ENCODE data around the gene ELP1.
"Not testable (repeated sequence)": the region's sequence is repeated elsewhere in the genome, so short reads cannot be mapped to it uniquely, and the experiment has no call there.

Gene ELP1

DNA sequence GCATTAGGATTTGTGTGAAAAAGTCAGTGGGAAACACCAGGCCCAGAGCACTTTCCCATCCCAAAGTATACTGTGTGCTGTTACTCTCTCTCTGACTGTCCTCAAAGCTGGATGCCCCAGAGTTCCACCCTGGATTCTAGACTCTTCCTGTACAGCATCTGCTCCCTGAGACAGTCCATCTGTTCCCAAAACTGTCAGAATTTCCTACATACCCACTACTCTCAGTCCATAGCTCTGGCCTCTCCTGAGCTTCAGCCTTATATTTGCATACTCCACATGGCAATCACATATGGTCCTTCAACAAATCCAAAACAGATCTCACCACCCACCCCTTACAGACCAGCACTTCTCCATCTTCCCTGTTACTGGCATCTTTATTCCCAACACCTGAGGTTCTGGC, 9.5 kb downstream of the ELP1 start:
- DNase-seq (ENCODE audit: low read depth in 2 of 2): no peak

DNA sequence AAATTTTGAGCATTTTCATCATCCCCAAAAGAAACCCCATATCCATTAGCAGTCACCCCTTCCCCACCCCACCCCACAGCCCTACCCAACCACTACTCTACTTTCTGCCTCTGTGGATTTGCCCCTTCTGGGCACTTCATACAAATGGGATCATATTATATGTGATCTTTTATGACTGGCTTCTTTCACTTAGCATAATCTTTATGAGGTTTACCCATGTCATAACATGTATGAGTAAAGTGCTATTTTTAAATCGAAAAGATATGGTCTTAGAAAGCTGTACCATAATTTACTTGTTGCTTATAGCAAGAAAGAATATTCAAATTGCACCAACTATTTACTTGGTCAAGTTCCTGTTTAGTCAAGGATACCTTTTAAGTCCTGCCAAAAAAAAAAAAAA, 12.7 kb downstream of the ELP1 start:
- no peak for DNase-seq (ENCODE audit: low read depth in 2 of 2)

DNA sequence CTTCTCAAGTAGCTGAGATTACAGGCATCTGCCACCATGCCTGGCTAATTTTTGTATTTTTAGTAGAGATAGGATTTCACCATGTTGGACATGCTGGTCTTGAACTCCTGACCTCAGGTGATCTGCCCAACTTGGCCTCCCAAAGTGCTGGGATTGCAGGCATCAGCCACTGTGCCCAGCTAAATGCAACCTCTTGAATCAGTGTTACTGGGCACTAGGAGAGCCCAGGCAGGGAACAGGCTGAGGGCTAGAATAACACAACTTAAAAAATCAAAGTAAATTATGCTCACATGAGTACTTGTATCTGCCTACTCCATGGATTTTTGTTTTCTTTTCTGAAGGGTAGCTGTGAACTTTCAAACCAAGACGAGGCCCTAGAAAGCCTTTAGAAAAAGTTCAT, 13.5 kb downstream of the ELP1 start:
- DNase-seq (ENCODE audit: low read depth in 2 of 2): not testable (repeated sequence)

DNA sequence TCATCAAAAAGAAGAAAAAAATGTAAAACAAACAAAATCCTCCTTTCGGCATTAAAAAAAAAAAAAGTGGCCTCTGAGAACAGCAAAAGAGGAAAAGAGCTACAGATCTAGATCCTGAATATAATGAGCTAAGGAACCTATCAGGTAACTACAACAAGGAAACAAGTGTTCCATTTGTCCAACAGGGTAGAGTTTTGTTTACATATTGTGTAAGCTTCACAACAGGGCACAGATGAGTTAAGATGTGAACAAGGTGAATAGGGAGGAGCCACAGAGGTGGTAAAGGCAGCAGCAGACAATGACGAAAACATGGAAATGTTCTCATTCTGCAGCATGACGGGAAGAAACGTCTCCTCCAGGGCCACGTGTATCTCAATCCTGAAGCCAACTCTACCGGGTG, 14.4 kb downstream of the ELP1 start:
- DNase-seq (ENCODE audit: low read depth in 2 of 2): no peak

DNA sequence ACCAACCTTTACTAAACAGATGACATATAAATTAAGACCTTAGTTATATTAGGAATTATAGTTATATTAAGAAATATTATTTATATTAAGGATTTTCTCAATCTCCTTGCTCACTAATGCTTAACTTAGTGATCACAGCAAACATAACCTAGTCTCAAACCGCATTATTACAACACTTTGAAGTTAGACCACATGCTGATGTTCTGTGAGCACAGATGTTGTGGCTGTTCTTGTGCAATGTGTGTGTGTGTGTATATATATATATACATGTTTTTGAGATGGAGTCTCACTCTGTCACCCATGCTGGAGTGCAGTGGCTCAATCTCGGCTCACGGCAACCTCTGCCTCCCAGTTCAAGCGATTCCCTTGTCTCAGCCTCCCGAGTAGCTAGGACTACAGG, 20.5 kb downstream of the ELP1 start:
- no peak for DNase-seq (ENCODE audit: low read depth in 2 of 2)

DNA sequence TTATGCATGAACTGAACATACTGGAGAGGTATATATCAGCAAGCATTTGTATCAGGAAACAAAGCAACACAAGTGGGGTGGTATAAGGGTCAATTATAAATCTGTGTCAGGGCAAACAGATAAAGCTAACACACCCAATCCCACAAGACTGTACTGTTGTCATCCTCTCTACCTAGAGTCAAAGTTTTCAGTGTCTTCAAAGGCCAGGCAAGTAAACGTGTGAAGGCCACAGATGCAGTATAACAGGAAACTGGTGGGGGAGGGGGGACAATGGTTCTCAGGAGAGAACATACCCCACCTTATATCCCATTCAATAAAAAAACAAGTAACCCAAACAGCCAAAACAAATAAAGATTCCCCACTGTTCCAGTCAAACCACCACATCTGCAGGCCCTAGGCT, 22.1 kb downstream of the ELP1 start:
- no peak for DNase-seq (ENCODE audit: low read depth in 2 of 2)

DNA sequence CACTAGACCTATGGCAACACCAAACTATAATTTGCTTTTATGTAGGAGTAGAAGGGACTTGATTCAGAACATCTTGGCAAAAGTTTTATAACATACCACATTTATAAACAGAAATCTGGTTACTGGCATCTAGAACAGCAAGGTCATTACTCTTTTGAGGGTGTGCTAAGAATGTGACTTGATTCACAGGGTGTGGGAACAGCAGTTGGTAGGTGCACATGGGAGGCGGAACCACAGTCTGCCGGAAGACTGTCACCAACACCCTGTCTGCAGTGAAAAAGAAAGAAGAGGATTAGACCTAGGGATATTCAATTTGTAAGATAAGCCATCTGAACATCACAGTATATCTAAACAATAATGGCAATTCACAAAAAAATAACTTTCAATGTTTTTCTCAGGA, 23.0 kb downstream of the ELP1 start:
- no peak for DNase-seq (ENCODE audit: low read depth in 2 of 2)

DNA sequence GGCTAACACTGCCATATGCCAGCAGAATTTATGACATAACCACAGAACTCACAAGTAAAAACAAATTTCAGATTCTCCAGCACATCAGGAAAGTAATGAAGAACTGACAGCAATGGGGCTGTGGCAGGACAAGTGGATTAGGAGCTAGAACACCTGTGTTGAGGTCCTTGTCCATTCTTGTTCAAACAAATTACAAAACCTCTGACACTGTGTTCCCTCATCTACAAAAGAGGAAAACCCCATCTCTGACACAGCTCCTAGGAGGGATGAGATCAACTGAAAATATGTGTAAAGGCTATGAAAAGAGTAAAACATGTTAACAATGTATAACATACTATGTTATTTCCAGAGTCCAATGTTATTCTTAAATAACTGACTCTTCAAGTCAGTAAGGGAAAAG, 23.5 kb downstream of the ELP1 start:
- no peak for DNase-seq (ENCODE audit: low read depth in 2 of 2)

DNA sequence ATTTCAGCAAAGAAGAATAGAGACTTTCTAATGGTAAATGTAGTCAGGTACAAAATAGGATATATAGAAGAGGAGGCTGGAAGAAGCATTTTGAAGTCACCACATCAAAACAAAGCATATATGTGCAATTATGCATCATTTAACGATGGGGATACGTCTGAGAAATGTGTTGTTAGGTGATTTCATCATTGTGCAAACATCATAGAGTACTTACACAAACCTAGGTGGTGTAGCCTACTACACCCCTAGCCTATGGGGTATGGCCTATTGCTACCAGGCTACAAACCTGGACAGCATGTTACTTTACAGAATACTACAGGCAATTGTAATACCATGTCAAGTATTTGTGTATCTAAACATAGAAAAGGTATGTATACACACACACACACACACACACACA, 28.4 kb downstream of the ELP1 start:
- no peak for DNase-seq (ENCODE audit: low read depth in 2 of 2)

DNA sequence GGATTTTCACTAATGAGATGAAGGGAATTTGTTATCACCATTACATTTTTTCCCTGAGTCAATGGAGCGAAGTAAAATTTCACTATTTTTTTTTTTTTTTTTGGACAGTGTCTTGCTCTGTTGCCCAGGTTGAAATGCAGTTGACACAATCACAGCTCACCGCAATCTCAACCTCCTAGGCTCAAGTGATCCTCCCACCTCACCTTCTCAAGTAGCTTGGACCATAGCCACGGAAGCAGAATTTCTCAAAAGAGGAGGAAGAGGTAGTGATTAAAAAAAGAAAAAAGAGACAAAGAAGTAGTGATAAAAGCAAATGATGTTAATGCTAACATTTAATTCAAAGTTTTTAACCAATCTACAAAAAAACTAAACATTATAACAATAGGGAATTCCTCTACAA, 29.8 kb downstream of the ELP1 start:
- DNase-seq (ENCODE audit: low read depth in 2 of 2): no peak

DNA sequence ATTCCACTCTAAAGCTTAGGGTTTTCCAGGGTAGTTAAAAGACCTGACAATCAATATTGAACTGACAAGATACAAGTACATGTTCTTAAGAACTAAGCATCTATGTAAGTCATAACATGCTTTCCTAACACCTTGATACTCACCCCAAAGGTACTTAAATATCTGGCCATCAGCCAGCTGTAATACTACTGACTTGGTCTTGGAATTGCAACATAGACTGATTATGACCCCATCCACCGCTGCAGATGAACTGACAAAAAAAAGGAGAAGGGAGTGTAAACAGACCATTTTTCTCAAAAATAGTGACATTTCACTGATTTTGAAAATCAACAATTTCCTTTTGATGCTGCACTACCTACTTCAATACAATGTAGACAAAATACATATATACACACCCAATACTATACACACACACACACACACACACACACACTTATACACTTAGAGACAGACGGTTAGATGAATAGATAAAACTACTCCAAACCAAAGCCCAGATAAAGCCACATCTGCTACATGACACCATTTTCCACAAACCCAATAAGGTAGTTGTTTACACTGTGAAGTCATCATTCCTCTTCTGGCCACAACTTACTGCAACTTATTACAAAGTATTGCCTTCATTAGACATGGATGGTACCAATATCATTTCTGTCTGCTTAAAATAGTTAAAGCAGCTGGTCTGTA, 30.4 kb downstream of the ELP1 start:
- no peak for DNase-seq (ENCODE audit: low read depth in 2 of 2)

DNA sequence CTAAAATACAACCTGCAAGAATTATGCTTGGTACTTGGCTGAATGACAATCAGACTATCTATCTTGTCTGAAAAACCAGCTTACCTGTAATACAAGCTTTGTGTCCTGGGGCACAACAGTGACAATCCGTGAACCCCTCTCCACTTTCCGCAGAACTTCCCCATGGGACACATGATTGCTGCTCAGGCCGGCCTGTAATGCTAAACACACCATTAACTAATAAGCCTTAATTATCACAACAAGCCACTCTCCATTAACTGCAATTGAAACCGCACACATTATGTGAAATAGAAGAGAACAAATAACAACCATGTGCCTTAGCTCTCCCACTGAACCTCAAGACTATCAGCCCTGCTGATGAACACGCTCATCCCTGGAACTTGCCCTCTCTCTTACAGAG, 33.7 kb downstream of the ELP1 start:
- no peak for DNase-seq (ENCODE audit: low read depth in 2 of 2)

DNA sequence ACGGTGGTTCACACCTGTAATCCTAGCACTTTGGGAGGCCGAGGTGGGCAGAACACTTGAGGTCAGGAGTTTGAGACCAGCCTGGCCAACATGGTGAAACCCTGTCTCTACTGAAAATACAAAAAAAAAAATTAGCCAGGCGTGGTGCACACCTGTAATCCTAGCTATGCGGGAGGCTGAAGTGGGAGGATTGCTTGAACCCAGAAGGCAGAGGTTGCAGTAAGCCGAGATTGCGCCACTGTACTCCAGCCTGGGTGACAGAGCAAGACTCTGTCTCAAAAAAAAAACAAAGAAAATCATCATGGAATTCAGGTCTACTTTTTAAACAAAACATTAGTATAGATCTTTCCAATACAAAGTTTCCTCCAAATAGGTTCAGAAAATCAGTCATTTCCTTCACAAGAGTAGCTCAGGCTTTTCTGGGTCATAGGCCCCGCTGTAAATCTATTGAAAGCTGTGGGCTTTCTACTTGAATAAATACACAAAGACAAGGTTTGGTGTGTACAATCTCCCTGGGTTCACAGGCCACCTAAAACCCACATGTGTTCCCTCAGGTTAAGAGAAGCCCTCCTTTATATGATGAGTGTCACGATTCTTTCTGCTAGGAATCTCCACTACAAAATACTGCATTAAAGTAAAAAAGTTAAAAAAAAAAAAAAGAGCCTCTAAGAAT, 34.8 kb downstream of the ELP1 start:
- not testable (repeated sequence) for DNase-seq (ENCODE audit: low read depth in 2 of 2)

DNA sequence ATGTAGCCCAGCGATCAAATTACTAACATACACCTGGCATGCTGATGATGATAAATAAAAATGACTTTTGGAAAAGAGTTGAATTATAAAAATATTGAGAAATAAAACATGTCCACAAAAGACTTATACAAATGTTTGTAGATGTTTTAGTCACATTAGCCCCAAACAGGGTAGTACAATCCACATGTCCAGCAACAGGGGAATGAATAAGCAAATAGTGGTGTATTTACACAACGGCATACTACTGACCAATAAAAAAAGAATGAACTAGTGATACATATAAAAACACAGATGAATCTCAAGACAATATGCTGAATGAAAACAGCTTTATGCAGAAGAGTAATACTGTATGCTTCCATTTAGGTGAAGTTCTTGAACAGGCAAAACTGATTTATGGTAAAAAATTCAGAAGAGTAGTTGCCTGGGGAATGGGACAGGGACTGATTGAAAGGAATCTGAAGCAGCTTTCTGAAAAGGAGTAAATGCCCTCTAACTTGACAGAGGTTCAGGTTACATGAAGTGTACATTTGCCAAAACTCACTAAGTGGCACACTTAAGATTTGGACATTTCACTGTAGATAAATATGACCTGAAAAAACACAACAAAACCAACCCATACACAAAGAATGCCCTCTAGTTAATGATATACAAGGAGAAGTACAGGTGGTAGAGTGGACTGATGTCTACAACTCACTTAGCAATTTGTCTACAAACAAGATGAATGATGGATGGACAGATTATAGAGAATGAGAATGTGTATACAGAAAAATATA, 36.4 kb downstream of the ELP1 start:
- no peak for DNase-seq (ENCODE audit: low read depth in 2 of 2)

DNA sequence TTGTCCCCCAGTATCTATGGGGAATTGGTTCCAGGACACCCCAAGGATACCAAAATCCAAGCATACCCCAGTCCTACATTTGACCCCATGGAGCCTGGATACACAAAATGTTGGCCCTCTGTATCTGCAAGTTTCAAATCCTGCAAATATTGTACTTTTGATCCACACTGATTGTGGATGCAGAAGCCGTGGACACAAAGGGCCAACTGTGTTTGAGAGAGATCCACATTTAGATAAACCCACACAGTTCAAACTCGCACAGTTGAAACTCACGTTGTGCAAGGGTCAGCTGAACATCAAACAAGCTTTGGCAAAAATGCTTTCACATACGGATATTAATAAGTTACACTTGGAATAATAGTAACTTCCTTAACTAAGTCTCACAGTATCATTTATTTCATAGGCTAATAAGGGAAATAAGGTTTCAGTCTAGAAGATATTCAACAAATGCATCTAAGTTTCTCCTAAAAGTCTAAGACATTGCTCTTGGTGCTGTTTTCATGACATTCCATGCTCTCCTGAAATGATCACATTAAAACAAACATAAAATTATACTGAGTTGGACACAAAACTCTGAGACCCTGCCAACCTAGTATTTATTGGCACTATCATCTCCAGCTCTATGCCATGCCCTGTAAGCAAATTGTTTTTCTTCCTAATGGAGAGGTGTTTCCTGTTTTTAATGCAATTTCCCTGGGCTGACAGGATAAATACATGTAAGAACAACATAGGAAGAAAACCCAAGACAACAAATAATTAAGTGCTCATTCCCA, 39.5 kb downstream of the ELP1 start:
- DNase-seq (ENCODE audit: low read depth in 2 of 2): no peak

DNA sequence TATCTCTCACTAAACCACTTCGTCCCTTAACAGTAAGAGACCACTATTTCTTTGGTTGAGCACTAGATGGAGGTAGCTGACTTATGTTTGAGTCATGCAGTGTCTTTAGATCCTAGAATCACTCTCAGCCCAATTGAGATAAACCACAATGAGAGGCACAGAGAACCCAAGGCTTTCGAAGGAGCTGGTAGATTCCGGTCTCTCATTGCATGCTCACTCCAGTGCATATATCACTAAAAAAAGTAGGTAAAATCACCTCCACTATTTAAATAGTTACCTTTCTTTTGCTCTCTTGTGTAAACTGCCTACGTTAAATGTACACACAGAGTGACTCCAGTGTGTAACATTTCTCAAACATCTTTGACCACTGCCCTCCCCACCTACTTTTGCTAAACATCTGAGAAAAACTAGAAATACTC, 44.3 kb downstream of the ELP1 start:
- DNase-seq (ENCODE audit: low read depth in 2 of 2): no peak

DNA sequence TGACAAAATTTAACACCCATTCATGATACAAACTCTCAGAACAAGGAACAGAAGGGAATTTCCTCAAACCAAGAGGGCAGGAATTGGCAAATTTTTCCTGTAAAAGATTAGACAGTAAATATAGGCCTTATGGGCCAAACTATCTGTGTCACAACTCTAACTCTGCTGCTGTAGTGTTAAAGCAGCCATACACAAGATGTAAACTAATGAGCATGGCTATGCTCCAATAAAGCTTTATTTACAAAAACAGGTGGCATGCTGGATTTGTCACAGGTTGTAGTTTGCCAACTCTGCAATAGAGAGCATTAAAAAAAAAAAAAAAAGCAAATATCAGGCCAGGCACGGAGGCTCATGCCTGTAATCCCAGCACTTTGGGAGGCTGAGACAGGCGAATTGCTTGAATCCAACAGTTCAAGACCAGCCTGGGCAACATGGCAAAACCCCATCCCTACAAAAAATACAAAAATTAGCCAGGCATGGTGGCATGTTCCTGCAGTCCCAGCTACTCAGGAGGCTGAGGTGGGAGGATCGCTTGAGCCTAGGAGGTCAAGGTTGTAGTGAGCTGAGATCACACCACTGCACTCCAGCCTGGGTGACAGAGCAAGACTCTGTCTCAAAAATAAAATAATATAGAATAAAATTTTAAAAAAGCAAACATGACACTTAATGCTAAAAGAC, 47.2 kb downstream of the ELP1 start:
- not testable (repeated sequence) for DNase-seq (ENCODE audit: low read depth in 2 of 2)

DNA sequence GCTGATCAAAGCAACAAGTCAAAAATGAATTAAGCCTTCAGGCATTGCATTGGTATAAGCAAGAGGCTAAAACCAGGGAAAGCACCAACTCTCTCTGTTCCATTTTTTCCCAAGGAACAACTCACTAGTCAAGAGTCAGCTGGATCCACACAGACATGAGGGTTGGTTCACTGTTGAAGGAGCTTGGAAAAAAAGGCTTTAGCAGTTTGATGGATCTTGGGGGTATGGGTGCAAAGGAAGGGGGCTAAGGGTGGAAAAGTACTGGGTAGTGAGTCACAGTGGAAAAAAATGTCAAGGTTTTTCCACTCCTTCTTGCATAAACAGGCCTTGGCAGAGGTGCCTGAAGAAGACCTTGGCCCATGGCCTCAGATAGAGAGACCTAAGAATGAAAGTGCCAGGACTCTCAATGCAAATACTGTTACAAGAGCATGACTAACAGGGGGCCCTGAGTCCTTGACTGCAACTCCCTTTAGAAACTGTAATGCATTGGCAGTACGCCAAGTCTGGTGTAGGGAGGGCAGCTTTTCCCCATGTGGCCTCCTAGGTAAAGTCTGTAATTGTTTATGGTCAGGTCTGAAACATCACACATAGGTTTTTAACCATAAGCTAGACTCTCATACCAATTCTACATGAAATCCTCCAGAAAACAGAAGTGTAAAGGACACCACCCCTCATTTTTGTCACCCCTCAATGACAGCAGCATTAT, 48.1 kb downstream of the ELP1 start:
- DNase-seq (ENCODE audit: low read depth in 2 of 2): peak in 1 of 2 donors; percentile 8

DNA sequence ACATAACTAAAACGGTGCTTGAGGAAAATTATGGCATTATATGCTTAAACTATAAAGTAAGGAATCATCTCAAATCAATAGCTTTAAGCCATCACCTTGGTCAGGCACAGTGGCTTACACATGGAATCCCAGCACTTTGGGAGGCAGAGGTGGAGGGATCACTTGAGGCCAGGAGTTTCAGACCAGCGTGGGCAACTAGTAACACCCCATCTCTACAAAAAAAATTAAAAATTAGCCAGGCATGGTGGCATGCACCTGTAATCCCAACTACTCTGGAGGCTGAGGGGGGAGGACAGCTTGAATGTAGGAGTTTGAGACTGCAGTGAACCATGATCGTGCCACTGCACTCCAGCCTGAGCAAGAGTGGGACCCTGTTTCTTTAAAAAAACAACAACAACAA, 49.2 kb downstream of the ELP1 start:
- DNase-seq (ENCODE audit: low read depth in 2 of 2): no peak

DNA sequence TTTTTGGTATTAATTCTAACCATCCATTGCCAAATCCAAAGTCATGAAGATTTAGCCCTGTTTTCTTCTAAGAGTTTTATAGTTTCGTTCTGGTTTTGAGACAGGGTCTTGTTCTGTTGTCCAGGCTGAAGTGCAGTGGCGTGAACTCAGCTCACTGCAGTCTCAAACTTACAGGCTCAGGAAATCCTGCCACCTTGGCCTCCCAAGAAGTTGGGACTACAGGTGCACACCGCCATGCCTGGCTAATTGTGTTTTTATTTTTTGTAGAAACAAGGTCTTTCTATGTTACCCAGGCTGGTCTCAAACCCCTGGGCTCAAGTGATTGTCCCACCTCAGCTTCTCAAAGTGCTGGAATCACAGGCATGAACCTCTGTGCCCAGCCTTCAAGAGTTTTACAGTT, 50.8 kb downstream of the ELP1 start:
- DNase-seq (ENCODE audit: low read depth in 2 of 2): no peak

Data from stimulated activated CD8-positive, alpha-beta memory T cell treated with anti-CD3 and anti-CD28 coated beads, Interleukin-15, amount 100 ng/mL, for 4 hours (primary cell).